Astrocyte (in vitro differentiated cells and primary cell): ENCODE results near the gene WIF1. TPM values are rescaled to one million over a fixed set of nuclear protein-coding genes. Genes with fewer than 3 reads are reported as not detected.

Experiments used
- DNase-seq: peaks from one replicate; pipeline ENCODE4 v3.0.0-alpha.2; 2010; ENCODE audit warnings: low read depth
- FAIRE-seq: peaks from 2 replicates; lab custom pipeline; 2011; peaks lifted over from hg19 to GRCh38; lab: Jason Lieb, UNC
- H2AFZ ChIP-seq: 2 replicates; pipeline ENCODE4 v1.6.0; 2012; ENCODE audit warnings: low read depth, low read length, inconsistent platforms
- H3K27ac ChIP-seq: 2 replicates; pipeline ENCODE4 v1.5.1; 2011; ENCODE audit warnings: low read depth, low read length, inconsistent platforms
- H3K27me3 ChIP-seq: 2 replicates; pipeline ENCODE4 v1.6.0; 2011; ENCODE audit warnings: low read length, inconsistent platforms; ENCODE audit not compliant: insufficient read depth
- H3K36me3 ChIP-seq: 2 replicates; pipeline ENCODE4 v1.5.1; 2011; ENCODE audit warnings: low read length, inconsistent platforms; ENCODE audit not compliant: insufficient read depth
- H3K4me1 ChIP-seq: 2 replicates; pipeline ENCODE4 v1.5.1; 2011; ENCODE audit warnings: low read length, inconsistent platforms; ENCODE audit not compliant: insufficient read depth
- H3K4me2 ChIP-seq: 2 replicates; pipeline ENCODE4 v1.6.0; 2012; ENCODE audit warnings: low read length, inconsistent platforms
- H3K4me3 ChIP-seq: 2 replicates; pipeline ENCODE4 v1.5.1; 2011; ENCODE audit warnings: low read depth, mild to moderate bottlenecking, low read length, inconsistent platforms; ENCODE audit not compliant: insufficient read depth
- H3K79me2 ChIP-seq: 2 replicates; pipeline ENCODE4 v1.6.0; 2012; ENCODE audit warnings: mild to moderate bottlenecking, low read length, inconsistent platforms; ENCODE audit not compliant: insufficient read depth
- H3K9ac ChIP-seq: 2 replicates; pipeline ENCODE4 v1.6.0; 2012; ENCODE audit warnings: mild to moderate bottlenecking, low read length, inconsistent platforms
- H3K9me3 ChIP-seq: 2 replicates; pipeline ENCODE4 v1.5.1; 2012; ENCODE audit warnings: low read depth, mild to moderate bottlenecking, low read length, inconsistent platforms; ENCODE audit not compliant: insufficient read depth
- H4K20me1 ChIP-seq: 2 replicates; pipeline ENCODE4 v1.6.0; 2012; ENCODE audit warnings: low read length, inconsistent platforms; ENCODE audit not compliant: insufficient read depth
- H3K27ac Mint-ChIP-seq: one replicate; pipeline ENCODE4 v1.8.0; 2021; ENCODE audit warnings: mild to moderate bottlenecking, mixed read lengths; ENCODE audit not compliant: unreplicated experiment
- H3K27me3 Mint-ChIP-seq: one replicate; pipeline ENCODE4 v1.8.0; 2021; ENCODE audit warnings: low read depth, mixed read lengths; ENCODE audit not compliant: unreplicated experiment
- H3K36me3 Mint-ChIP-seq: one replicate; pipeline ENCODE4 v1.8.0; 2021; ENCODE audit warnings: low read depth, mixed read lengths; ENCODE audit not compliant: unreplicated experiment
- H3K4me1 Mint-ChIP-seq: one replicate; pipeline ENCODE4 v1.8.0; 2021; ENCODE audit warnings: low read depth, mixed read lengths; ENCODE audit not compliant: unreplicated experiment
- H3K4me3 Mint-ChIP-seq: one replicate; pipeline ENCODE4 v1.8.0; 2021; ENCODE audit warnings: mild to moderate bottlenecking, moderate library complexity, mixed read lengths; ENCODE audit not compliant: unreplicated experiment
- H3K9me3 Mint-ChIP-seq: one replicate; pipeline ENCODE4 v1.8.0; 2021; ENCODE audit warnings: mild to moderate bottlenecking, mixed read lengths; ENCODE audit not compliant: unreplicated experiment
- EZH2 ChIP-seq: IDR thresholded peaks from 2 replicates; pipeline ENCODE4 v1.6.1; 2012; ENCODE audit warnings: mild to moderate bottlenecking, low read length, inconsistent platforms; ENCODE audit not compliant: insufficient read depth
- total RNA-seq: library from RNA; stranded (reverse); gene quantifications from 2 replicates; pipeline ENCODE4 v1.2.1, GENCODE V29; 2021
- TF ChIP-seq, protein P1 (sequence below): IDR thresholded peaks from 2 replicates; pipeline ENCODE4 v1.5.1; 2011; ENCODE audit warnings: low read depth, mild to moderate bottlenecking, inconsistent platforms, low read length, moderate library complexity; ENCODE audit not compliant: insufficient read depth

The WIF1 gene
- total RNA-seq, 1 donor from 2014 or later = not detected

DNA sequence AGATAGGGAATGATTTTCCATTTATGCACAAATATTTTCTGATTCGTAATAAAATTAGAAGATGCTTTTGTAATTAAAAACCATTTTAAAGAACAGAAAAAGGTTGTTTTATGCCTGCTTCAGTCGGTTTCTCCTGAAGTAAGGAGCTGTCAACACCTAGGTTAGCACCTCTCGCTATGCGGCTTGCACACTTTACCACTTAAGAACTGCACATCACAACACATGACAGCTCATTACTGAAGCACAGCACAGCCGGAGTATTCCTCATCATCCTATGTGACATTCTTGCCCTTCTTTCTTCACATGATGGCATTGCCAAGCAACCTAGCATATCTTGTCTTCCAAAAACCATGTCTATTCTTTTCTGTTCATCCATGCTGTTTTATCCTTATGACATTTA lies 5.4 kb upstream of the WIF1 start:
- no peaks in the 10 kb centered on the region for H3K4me1 ChIP-seq
- FAIRE-seq (no peak), DNase-seq (no peak)
- no peaks in the 10 kb centered on the region for H3K9me3 ChIP-seq
- Mint-ChIP-seq H3K27ac (no peak overlapping the region), H3K27me3 (peaks cover 18% of the 10 kb centered on the region), H3K9me3 (no peaks in the 10 kb centered on the region), H3K4me3 (no peak overlapping the region), H3K36me3 (peaks cover 2% of the 10 kb centered on the region), H3K4me1 (no peaks in the 10 kb centered on the region)
- no peak for TF ChIP-seq EZH2
- TF ChIP-seq, protein P1, sequence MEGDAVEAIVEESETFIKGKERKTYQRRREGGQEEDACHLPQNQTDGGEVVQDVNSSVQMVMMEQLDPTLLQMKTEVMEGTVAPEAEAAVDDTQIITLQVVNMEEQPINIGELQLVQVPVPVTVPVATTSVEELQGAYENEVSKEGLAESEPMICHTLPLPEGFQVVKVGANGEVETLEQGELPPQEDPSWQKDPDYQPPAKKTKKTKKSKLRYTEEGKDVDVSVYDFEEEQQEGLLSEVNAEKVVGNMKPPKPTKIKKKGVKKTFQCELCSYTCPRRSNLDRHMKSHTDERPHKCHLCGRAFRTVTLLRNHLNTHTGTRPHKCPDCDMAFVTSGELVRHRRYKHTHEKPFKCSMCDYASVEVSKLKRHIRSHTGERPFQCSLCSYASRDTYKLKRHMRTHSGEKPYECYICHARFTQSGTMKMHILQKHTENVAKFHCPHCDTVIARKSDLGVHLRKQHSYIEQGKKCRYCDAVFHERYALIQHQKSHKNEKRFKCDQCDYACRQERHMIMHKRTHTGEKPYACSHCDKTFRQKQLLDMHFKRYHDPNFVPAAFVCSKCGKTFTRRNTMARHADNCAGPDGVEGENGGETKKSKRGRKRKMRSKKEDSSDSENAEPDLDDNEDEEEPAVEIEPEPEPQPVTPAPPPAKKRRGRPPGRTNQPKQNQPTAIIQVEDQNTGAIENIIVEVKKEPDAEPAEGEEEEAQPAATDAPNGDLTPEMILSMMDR = no peak
- no peaks in the 10 kb centered on the region for H3K79me2 ChIP-seq
- H3K27me3 ChIP-seq = peaks cover 43% of the 10 kb centered on the region
- H3K4me2 ChIP-seq = no peak overlapping the region
- H3K9ac ChIP-seq = no peak overlapping the region
- no peaks in the 10 kb centered on the region for H3K36me3 ChIP-seq
- H3K27ac ChIP-seq = no peak overlapping the region
- no peaks in the 10 kb centered on the region for H4K20me1 ChIP-seq
- no peak overlapping the region for H2AFZ ChIP-seq
- no peak overlapping the region for H3K4me3 ChIP-seq

DNA sequence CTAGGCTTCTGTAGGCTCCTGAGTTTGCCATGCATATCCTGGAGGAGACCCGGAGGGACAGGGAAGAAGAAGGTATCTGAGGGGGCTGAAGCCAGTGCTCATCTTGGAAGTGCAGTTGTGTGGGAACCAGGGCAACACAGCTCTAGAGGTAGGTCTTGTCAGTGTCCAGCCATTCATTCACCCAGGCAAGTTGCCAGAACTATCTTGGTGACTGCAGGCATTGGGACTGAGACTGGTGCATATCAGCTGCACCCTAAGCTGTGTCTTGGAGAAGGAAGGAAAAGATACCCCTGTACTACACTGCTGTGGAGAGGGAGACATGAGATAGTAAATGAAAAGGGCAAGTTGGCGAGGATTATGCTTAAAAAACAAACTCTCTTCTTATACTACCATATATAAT lies 4.9 kb upstream of the WIF1 start:
- TF ChIP-seq, protein P1 = no peak
- TF ChIP-seq EZH2 = no peak
- Histone ChIP-seq H3K36me3 (no peaks in the 10 kb centered on the region), H3K9me3 (no peaks in the 10 kb centered on the region), H3K79me2 (no peaks in the 10 kb centered on the region), H2AFZ (no peak overlapping the region), H3K4me1 (peaks cover 3% of the 10 kb centered on the region), H3K4me2 (no peak overlapping the region), H3K27ac (no peak overlapping the region), H4K20me1 (no peaks in the 10 kb centered on the region), H3K27me3 (peaks cover 45% of the 10 kb centered on the region), H3K4me3 (no peak overlapping the region), H3K9ac (no peak overlapping the region)
- no peak for FAIRE-seq
- Mint-ChIP-seq H3K9me3 (no peaks in the 10 kb centered on the region), H3K27ac (no peak overlapping the region), H3K36me3 (peaks cover 2% of the 10 kb centered on the region), H3K4me3 (no peak overlapping the region), H3K27me3 (peaks cover 20% of the 10 kb centered on the region), H3K4me1 (no peaks in the 10 kb centered on the region)
- DNase-seq = no peak

DNA sequence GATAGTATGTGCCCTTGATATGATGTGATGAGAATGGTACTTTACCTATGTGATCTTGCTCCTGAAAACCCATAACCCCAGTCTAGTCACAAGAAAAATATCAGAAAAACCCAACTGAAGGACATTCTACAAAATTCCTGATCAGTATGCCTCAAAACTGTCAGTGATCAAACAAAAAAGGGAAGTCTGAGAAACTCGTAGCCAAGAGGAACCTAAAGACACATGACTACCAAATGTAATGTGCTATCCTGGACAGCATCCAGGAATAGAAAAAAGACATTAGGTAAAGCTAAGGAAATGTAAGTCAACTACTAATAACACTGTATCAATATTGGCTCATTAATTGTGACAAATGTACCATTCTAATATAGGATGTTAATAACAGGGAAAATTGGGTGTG lies 4.1 kb upstream of the WIF1 start:
- no peaks in the 10 kb centered on the region for H3K9me3 Mint-ChIP-seq
- H3K79me2 ChIP-seq = no peaks in the 10 kb centered on the region
- no peaks in the 10 kb centered on the region for H3K9me3 ChIP-seq
- no peak overlapping the region for H3K4me3 Mint-ChIP-seq
- H3K4me3 ChIP-seq = no peak overlapping the region
- H3K36me3 Mint-ChIP-seq = peaks cover 2% of the 10 kb centered on the region
- DNase-seq (no peak), FAIRE-seq (no peak)
- peaks cover 27% of the 10 kb centered on the region for H3K27me3 Mint-ChIP-seq
- peaks cover 4% of the 10 kb centered on the region for H3K4me1 ChIP-seq
- H3K27ac ChIP-seq = no peak overlapping the region
- no peak overlapping the region for H2AFZ ChIP-seq
- no peak overlapping the region for H3K4me2 ChIP-seq
- TF ChIP-seq EZH2 = no peak
- TF ChIP-seq, protein P1 = no peak
- H3K27ac Mint-ChIP-seq = no peak overlapping the region
- peaks cover 2% of the 10 kb centered on the region for H3K4me1 Mint-ChIP-seq
- H3K36me3 ChIP-seq = no peaks in the 10 kb centered on the region
- H3K27me3 ChIP-seq = peaks cover 53% of the 10 kb centered on the region
- no peaks in the 10 kb centered on the region for H4K20me1 ChIP-seq
- H3K9ac ChIP-seq = no peak overlapping the region
